Activated CD4-positive, CD25-positive, alpha-beta regulatory T cell (primary cell): ENCODE data around the gene ATPAF2.

ENCODE experiments used
- DNase-seq, 4 experiments: peaks; one replicate each; lab custom pipeline; 2025; lab: John Stamatoyannopoulos, UW

ATPAF2 gene

GRCh38 chr17:18038861-18039534, at the start of gene ATPAF2, which contains the start of gene GID4:
Gene ATPAF2 (minus strand): TSS chr17:18039168. CDS start chr17:18039013, 155 bp downstream.
Gene GID4 (plus strand): TSS chr17:18039408. CDS start chr17:18039465, 57 bp downstream.
- peak; percentile 98 to 99 (median 99) for DNase-seq

GRCh38 chr17:18087610-18088491, 48.9 kb upstream of the ATPAF2 start, which contains the start of gene DRG2:
Gene DRG2 (plus strand): TSS chr17:18087948. CDS start chr17:18088024, 76 bp downstream.
- peak; percentile 78 to 84 (median 80) for DNase-seq

DNA sequence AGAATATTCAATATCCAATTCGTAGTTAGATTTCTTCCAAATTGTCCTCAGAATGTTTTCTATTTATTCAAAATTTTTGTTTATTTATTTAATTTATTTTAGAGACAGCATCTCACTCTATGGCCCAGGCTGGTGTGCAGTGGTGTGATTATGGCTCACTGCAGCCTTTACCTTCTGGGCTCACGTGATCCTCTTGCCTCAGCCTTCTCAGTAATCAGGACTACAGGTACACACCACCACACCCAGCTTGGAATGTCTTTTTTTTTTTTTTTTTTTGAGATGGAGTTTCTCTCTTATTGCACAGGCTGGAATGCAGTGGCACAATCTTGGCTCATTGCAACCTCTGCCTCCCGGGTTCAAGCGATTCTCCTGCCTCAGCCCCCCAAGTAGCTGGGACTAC, 45.3 kb upstream of the ATPAF2 start:
- no peak for DNase-seq

GRCh38 chr17:18079543-18079942, 40.6 kb upstream of the ATPAF2 start:
- no peak for DNase-seq

- no peak for DNase-seq
These were observed 38.0 kb upstream of the ATPAF2 start for GRCh38 chr17:18076936-18077335.

DNA sequence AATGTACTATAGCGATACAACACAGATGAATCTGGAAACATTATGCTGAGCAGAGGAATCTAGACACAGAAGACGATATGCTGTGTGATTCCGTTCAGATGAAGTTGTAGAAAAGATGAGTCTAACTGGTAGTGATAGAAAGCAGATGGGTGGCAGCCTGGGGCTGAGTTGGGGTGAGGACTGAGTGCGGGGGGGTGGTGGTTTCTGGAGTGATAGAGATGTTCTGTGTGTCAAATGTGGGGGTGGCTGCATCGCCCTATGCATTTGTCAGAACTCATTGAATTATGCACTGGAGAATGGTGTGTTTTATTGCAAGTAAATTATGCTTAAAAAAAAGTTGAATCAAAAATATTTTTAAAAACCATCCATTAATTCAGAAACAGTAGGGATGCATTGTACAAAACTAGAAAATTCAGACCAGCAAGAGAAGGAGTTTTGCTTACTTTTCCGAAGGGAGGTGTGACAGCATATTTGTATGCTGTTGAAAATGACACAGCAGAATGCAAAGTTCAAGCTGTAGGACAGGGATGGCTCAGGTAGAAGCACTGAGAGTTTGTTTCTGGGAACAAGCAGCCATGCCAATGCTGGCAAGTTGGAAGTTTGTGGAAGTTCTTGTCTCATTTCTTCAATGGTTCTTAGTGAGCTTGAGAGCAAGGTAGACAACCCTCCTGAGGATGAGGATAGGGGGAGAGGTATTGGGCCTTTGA, 35.8 kb upstream of the ATPAF2 start:
- DNase-seq = no peak

GRCh38 chr17:18071751-18072150, 32.8 kb upstream of the ATPAF2 start:
- DNase-seq = no peak

- no peak for DNase-seq
These were observed 31.9 kb upstream of the ATPAF2 start for GRCh38 chr17:18070861-18071340.

GRCh38 chr17:18069101-18069500, 30.1 kb upstream of the ATPAF2 start:
- no peak for DNase-seq

GRCh38 chr17:18066866-18067265, 27.9 kb upstream of the ATPAF2 start:
- DNase-seq = no peak

- no peak for DNase-seq
These were observed 26.6 kb upstream of the ATPAF2 start for GRCh38 chr17:18065546-18065945.

- DNase-seq = no peak
These were observed 25.1 kb upstream of the ATPAF2 start for GRCh38 chr17:18064053-18064452.

GRCh38 chr17:18059283-18059682, 20.3 kb upstream of the ATPAF2 start:
- no peak for DNase-seq

DNA sequence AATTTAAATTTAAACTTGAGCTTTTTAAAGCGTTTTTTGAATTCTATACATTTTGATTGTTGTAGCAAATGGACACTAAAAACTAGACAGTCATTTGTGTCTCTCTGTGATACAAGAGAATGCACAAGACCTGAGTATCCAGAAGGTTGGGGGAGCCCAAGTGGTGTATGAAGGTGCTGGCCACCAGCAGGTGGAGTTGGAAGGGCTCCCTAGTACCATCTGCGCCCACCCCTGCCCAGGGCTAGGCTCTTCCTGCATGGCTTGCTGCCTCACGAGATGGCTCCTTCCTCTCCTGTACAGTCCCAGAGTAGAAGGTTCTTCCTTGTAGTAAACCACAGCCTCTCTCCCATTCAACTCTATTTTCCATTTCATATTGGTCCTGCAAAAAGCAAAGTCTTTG, 17.2 kb upstream of the ATPAF2 start:
- DNase-seq = no peak

DNA sequence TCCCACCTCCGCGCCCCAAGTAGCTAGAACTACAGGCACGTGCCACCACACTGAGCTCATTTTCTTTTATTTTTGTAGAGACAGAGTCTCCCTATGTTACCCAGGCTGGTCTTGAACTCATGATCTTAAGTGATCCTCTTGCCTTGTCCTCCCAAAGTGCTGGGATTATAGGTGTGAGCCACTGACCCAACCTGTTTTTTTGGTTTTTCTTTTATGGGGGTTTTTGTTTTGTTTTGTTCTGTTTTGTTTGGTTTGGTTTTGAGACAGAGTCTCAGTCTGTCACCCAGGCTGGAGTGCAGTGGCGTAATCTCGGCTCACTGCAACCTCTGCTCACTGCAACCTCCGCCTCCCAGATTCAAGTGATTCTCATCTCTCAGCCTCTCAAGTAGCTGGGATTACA, 16.6 kb upstream of the ATPAF2 start:
- no peak for DNase-seq

DNA sequence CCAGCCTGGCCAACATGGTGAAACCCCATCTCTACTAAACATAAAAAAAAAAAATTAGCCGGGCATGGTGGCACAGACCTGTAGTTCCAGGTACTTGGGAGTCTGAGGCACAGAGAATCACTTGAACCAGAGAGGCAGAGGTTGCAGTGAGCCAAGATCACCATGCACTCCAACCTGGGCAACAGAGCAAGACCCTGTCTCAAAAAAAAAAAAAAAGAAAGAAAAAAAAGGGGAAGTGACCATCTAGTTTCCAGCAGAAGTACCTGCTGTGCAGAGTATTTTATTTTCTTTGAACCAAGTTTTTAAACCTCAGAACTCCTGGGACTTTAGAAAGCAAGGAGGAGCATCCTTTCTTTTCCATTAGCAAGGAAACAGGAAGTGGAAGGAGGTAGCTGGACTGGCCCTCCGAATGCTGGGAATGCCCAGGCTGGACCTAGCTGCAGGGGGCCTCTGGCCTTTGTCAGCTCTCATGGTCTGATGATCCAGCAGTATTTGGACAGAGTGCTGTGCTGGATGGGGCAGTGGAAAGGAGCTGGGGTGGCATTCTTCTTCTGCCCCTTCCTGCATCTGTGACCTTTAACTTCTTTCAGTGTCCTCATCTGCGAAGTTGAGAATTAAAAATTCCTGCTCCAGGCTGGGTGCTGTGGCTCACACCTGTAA, 6.9 kb upstream of the ATPAF2 start:
- DNase-seq = no peak

- no peak for DNase-seq
These were observed 5.6 kb upstream of the ATPAF2 start for GRCh38 chr17:18044609-18045008.

- DNase-seq = no peak
These were observed 4.5 kb upstream of the ATPAF2 start for GRCh38 chr17:18043491-18043890.

DNA sequence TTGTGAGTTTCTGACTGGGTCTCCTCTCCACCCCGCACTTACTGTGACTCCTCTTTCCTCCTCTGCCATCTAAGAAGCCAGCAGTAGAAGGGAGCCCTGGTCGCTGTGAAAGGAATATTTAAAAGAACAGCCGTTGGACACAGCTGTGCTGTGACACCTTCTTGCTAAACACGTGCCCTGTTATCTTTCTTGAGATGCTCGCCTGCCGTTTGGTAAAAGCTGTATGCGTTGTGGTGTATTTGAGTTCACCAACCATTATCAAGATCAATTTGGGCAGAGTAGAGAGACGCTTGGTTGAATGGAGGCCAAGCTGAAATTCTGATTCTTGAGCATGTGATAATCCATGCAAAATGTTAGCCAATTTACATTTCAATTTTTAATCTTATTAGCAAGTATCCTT, 4.0 kb upstream of the ATPAF2 start:
- no peak for DNase-seq

DNA sequence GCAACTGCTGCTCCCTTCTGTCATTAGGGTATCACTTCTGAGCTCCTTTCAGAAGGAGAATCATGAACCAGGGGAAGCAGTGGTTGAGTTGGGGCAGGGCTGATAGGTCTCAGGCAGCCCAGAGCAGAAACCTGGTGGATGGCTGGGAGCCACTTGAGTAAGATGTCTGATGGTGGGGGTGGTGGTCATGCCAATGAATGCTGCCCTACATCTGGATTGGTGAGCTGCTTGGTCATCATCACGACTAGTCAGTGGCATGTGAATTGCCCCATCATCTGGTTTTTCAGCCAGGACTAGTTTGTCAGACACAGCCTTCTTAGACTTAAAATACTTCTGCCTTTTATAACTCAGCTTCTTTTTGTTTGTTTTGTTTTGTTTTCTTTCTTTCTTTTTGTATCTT, 2.8 kb upstream of the ATPAF2 start:
- DNase-seq = no peak

DNA sequence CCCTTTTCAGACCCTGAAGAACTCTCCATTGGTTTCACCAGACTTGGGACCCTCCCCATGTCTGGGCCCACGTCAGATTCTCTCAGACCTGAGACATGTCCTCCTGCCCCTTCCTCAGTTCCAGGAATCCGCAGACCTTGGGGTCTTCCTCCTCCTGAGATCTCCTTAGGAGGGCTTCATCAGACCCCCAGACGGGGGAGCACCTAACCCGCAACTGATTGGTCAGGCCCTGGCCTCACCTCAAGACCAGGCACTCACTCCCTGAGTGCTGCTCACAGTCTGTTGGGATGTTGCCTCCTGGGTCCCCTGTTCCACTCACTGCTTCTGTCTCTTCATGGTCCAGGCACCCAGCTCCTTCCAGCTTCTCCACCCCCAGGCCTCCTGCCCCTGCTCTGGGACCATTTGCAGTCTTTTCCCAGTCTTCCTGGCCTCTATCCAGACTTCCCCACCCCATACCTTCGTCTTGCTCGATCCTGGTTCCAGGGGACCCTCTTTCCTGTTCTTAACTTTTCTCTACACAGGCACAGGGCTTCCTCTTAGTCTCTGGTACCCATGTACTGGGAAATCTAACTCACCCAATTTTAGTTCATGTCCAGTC, 1.4 kb upstream of the ATPAF2 start:
- no peak for DNase-seq
